Measurements from ENCODE around the gene KIFC3. TPM values are rescaled to one million over a fixed set of nuclear protein-coding genes. Genes with fewer than 3 reads are reported as not detected.

KIFC3 gene
- total and polyA plus RNA-seq, 2 of the 13 experiments (the other 11 are each of a cell fraction or from before 2014, with no cell fraction given): 42.1 to 45.3 TPM

GRCh38 chr16:57757326-57757786 is 44.9 kb downstream of the KIFC3 start (continued):
- TF ChIP-seq PRDM10 (CRISPR knock-in tag; IDR thresholded peaks at IDR 0.05; ENCODE audit: low read depth): peak; percentile 43; the same call in 1 of the 2 replicates
- TF ChIP-seq SALL1 (CRISPR knock-in tag; IDR thresholded peaks at IDR 0.05): peak; percentile 62
- no peak for TF ChIP-seq CERS6 (CRISPR knock-in tag; IDR thresholded peaks at IDR 0.05)
- TF ChIP-seq ZNF580 (CRISPR knock-in tag; IDR thresholded peaks at IDR 0.05; ENCODE audit: borderline replicate concordance, low read depth): peak; percentile 80
- TF ChIP-seq HOXA7 (CRISPR knock-in tag; IDR thresholded peaks at IDR 0.05): no peak
- peak; percentile 36; the same call in 1 of the 2 replicates for TF ChIP-seq SP2 (CRISPR knock-in tag; IDR thresholded peaks at IDR 0.05)
- peak; percentile 53 for TF ChIP-seq RBM39 (IDR thresholded peaks at IDR 0.05; ENCODE audit: low read depth, low read length, poor library complexity, severe bottlenecking)
- 0 out of 2 replicates have a peak, but pooled peaks have one; percentile 27 for TF ChIP-seq ESRRA (CRISPR knock-in tag; IDR thresholded peaks at IDR 0.05; ENCODE audit: low read depth)
- peak; percentile 81; the same call in 1 of the 2 replicates for TF ChIP-seq ZNF572 (CRISPR knock-in tag; IDR thresholded peaks at IDR 0.05)
- TF ChIP-seq ZNF605 (CRISPR knock-in tag; IDR thresholded peaks at IDR 0.05): 0 out of 2 replicates have a peak, but pooled peaks have one; percentile 66
- TF ChIP-seq ZNF776 (CRISPR knock-in tag; IDR thresholded peaks at IDR 0.05): 0 out of 2 replicates have a peak, but pooled peaks have one; percentile 44
- no peak for TF ChIP-seq HMGXB3 (CRISPR knock-in tag; IDR thresholded peaks at IDR 0.05; ENCODE audit: borderline replicate concordance)
- peak; percentile 37 for TF ChIP-seq TAF15 (IDR thresholded peaks at IDR 0.05; ENCODE audit: low read depth, low read length, poor library complexity, severe bottlenecking)
- peak; percentile 40; the same call in 1 of the 2 replicates for TF ChIP-seq HOXA5 (CRISPR knock-in tag; IDR thresholded peaks at IDR 0.05)
- peak; percentile 99 for TF ChIP-seq CTCF (CRISPR knock-in tag; IDR thresholded peaks at IDR 0.05)
- TF ChIP-seq CREB3 (CRISPR knock-in tag; IDR thresholded peaks at IDR 0.05): no peak
- TF ChIP-seq SNAPC2 (CRISPR knock-in tag; IDR thresholded peaks at IDR 0.05): 0 out of 2 replicates have a peak, but pooled peaks have one; percentile 29

Data from HepG2 (cell line).